ENCODE data around the gene UHRF1. TPM values are rescaled to one million over a fixed set of nuclear protein-coding genes. Genes with fewer than 3 reads are reported as not detected.
"Not testable (repeated sequence)": the region's sequence is repeated elsewhere in the genome, so short reads cannot be mapped to it uniquely, and the experiment has no call there.

The UHRF1 gene
- total RNA-seq, 1 donor from 2014 or later: 2.3 TPM

DNA sequence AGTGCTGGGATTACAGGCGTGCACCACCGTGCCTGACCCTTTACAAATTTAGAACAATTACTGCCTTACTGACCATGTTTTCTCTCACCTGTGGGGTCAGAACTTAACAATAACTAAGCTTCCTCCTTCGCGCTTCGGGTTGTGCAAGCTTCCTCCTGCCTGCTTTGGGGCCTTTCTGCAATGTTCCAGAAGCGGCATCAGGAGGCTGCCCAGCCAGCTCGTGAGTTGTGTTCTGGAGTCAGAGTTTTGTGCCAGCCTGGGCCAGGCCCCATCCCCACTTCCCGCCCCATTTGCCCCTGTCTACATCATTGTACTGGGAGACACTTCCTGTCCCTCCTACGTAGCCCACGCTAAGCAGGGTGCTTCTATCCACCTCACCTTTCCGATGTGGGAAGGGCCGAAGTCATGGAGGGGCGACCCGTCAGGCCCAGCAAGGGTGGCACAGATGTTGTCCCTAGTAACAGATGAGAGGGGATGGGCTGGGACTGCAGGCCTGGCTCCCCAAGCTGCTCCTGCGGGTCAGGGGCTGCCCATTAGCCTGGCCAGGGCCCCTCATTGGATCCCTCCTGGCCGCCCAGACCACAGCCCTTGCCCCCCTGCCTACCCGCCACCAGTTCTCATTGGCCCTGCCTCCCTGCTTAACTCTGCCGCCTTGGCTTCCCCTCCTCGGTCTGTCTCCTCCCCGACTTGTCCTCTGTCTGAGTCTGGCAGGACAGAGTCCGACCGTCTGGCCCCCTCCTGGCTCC is 13.4 kb downstream of the UHRF1 start:
- intact Hi-C loops (cut with DNase I): no loop called here
- peak; percentile 66 for DNase-seq (ENCODE audit: missing footprints)
- no peak for ATAC-seq

DNA sequence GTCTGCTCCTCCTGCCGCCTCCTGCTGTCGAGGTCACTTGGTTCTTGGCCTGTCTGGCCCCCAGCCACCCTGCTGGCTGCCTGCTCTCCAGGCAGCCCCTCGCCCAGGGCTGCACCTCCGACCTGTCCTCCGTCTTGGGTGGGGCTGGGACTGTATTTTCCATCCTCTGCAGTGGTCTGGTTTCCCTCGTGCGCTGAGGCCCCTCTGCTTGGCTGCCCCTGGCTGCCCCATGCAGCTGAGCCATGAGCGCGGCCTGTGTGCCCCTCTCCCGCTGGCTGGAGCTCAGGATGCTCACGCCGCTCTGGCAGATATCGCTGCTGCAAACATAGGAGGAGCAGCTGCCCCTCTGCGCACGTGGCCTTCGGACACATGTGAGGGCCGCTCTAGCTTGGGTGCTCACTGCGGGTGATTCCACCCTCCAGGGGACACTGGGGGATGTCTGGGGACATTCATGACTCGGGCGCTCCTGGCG is 14.0 kb downstream of the UHRF1 start:
- intact Hi-C loops (cut with DNase I): no loop called here
- ATAC-seq (no peak), DNase-seq (ENCODE audit: missing footprints) (peak; percentile 27)

DNA sequence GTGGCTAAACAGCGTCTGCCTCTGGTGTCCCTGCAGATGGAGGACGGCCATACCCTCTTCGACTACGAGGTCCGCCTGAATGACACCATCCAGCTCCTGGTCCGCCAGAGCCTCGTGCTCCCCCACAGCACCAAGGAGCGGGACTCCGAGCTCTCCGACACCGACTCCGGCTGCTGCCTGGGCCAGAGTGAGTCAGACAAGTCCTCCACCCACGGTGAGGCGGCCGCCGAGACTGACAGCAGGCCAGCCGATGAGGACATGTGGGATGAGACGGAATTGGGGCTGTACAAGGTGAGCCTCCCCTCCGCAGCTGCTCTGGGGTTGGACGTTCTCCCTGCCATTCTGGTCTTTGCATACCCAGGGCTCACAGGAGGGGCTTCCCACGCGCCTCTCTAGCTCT is 19.9 kb downstream of the UHRF1 start:
- ATAC-seq: no peak
- intact Hi-C loops (cut with DNase I): no loop called here

GRCh38 chr19:4930664-4931063 is 21.4 kb downstream of the UHRF1 start:
- intact Hi-C loops (cut with DNase I): no loop called here
- DNase-seq (ENCODE audit: missing footprints): no peak
- no peak for ATAC-seq

More for the DNA sequence above, 19.9 kb downstream of the UHRF1 start:
- no peak for DNase-seq (ENCODE audit: missing footprints)

DNA sequence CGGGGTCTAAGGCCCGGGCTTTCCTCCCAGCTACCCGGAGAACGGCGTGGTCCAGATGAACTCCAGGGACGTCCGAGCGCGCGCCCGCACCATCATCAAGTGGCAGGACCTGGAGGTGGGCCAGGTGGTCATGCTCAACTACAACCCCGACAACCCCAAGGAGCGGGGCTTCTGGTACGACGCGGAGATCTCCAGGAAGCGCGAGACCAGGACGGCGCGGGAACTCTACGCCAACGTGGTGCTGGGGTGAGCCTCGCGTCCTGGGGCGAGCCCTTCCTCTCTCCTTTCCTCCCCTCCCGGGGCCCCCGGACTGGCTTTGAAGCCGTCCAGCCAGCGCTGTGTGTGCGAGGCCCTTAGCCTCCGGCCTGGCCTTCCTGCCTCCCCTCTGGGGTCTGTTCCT is 23.4 kb downstream of the UHRF1 start:
- no peak for DNase-seq (ENCODE audit: missing footprints)
- intact Hi-C loops (cut with DNase I): no loop called here
- ATAC-seq: no peak

DNA sequence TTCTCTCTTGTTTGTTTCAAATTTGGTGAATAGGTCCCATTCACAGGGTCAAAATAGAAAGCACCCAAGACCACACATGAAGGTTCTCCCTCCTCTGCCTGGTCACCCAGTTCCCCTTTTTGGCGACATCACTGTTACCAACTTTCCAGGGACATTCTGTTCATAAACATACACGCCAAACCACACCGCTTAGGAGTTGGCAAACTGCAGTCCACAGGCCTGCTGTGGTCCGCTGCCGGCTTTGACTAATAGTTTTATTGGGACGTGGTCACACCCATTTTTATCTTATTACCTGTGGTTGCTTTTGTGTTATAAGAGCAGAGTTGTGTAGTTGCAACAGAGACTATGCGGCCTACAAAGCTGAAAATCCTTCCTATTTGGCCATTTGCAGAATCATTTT is 24.2 kb downstream of the UHRF1 start:
- intact Hi-C loops (cut with DNase I): no loop called here
- ATAC-seq (peak; percentile 28), DNase-seq (ENCODE audit: missing footprints) (no peak)

DNA sequence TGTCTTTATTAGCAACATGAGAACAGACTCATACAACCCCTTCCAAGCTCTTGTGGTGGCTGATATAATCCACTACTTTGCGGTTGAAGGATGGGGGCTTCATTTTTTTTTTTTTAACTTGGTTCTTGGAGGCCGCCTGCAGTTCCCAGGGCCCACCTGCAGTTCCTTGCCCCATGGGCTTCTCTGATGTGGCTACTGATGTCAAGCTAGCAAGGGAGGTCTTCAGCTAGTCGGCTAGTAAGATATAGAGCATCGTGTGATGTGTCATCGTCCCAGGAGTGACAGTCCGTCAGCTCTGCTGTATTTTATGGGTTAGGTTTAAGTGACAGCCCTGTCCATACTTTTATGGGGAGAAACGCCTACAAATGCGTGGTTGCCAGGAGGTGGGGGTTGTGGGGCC is 26.1 kb downstream of the UHRF1 start:
- intact Hi-C loops (cut with DNase I): no loop called here
- no peak for DNase-seq (ENCODE audit: missing footprints)
- ATAC-seq: no peak

DNA sequence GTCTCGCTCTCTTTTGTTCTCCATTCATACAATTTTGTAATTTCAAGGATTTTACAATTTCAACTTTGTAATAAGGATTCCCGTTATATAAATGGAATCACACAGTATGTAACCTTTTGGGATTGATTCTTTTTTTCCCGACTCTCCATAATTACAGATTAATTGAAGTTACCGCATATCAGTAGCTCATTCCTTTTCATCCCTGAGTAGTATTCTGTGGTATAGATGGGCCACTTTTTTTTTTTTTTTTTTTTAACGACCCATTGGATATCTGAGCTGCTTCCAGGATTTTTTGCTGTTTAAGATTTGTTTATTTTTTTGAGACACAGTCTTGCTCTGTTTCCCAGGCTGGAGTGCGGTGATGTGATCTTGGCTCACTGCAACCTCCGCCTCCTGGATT is 27.8 kb downstream of the UHRF1 start:
- no peak for DNase-seq (ENCODE audit: missing footprints)
- no peak for ATAC-seq
- intact Hi-C loops (cut with DNase I): no loop called here

- ATAC-seq; intact Hi-C loops (cut with DNase I): not testable (repeated sequence)
Measured at GRCh38 chr19:4938461-4938860, 29.2 kb downstream of the UHRF1 start.

GRCh38 chr19:4939466-4939865 is 30.2 kb downstream of the UHRF1 start:
- DNase-seq (ENCODE audit: missing footprints): no peak
- ATAC-seq: no peak
- intact Hi-C loops (cut with DNase I): no loop called here

More at GRCh38 chr19:4938461-4938860, 29.2 kb downstream of the UHRF1 start:
- DNase-seq (ENCODE audit: missing footprints): not testable (repeated sequence)

GRCh38 chr19:4941638-4942169 is 32.4 kb downstream of the UHRF1 start:
- DNase-seq (ENCODE audit: missing footprints); ATAC-seq; intact Hi-C loops (cut with DNase I): not testable (repeated sequence)

DNA sequence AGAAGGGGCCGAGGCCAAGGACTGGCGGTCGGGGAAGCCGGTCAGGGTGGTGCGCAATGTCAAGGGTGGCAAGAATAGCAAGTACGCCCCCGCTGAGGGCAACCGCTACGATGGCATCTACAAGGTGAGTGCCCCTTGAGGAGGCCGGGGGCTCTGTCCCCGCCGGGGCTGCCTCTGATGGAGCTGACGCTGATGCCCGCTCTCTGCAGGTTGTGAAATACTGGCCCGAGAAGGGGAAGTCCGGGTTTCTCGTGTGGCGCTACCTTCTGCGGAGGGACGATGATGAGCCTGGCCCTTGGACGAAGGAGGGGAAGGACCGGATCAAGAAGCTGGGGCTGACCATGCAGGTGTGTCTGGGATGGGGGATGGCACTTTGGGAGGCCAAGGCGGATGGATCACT is 41.3 kb downstream of the UHRF1 start:
- intact Hi-C loops (cut with DNase I); DNase-seq (ENCODE audit: missing footprints): not testable (repeated sequence)
- peak; percentile 23 for ATAC-seq

GRCh38 chr19:4951656-4952055 is 42.4 kb downstream of the UHRF1 start:
- DNase-seq (ENCODE audit: missing footprints): no peak
- intact Hi-C loops (cut with DNase I): no loop called here
- ATAC-seq: peak; percentile 65

DNA sequence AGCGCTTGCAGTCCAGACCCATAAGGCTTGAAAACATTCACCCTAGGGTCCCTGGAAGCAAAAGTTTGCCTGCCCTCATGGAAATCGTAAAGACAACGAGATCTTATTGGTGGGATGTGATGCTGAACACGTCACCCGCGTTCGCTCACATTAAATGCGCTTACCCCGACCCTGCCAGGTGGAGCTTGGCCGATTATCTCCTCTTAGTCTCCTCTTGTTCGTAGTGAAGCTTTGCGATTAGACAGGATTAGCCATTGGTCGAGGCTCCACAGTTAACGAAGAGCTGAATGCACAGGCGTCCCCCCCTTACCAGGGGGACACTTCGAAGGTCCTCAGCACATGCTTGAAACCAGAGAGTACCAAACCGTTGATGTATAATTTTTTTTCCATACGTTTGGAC is 43.6 kb downstream of the UHRF1 start:
- ATAC-seq (no peak), DNase-seq (ENCODE audit: missing footprints) (no peak)
- intact Hi-C loops (cut with DNase I): no loop called here

- DNase-seq (ENCODE audit: missing footprints); intact Hi-C loops (cut with DNase I); ATAC-seq: not testable (repeated sequence)
Measured at GRCh38 chr19:4954320-4955149, 45.2 kb downstream of the UHRF1 start.

DNA sequence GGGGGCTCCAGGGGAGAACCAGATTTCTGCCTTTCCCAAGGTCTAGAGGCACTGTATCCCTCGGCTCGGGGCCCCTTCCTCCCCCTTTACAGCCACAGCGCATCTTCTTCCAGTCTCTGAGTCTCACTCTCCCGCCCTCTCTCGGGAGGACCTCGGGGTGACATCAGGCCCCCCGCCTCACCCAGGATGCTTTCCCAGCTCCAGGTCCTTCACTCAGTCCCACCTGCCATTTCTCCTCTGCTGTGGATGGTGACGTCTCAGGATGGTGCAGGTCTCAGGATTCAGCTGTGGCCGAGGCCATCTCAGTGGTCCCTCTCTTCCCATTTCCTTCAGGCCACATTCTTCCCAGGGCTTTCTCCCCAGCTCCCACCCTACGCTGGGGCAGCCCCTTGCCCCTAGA is 46.0 kb downstream of the UHRF1 start:
- intact Hi-C loops (cut with DNase I): no loop called here
- ATAC-seq (no peak), DNase-seq (ENCODE audit: missing footprints) (no peak)

DNA sequence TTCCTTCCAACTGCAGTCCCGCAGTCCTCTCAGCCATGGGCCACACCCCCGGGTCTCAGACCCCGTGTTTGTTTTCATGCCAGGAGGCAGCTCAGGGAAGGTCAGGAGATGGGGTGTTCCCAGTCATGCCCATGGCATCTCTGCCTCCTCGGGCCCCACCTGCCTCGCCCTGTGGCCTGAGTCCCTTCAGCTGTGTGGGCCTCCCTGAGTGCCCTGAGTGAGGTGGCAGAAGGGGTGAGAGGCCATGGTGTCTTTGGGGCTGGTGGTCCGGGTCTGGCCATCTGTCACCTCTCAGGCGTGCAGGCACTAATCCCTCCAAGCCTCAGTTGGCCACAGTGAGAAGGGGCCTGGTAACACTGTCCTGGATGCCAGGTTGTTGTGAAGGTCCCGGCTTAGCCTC is 48.7 kb downstream of the UHRF1 start:
- ATAC-seq (no peak), DNase-seq (ENCODE audit: missing footprints) (no peak)
- intact Hi-C loops (cut with DNase I): no loop called here

GRCh38 chr19:4962085-4962619 is 52.9 kb downstream of the UHRF1 start:
- DNase-seq (ENCODE audit: missing footprints): no peak
- intact Hi-C loops (cut with DNase I): no loop called here
- no peak for ATAC-seq

DNA sequence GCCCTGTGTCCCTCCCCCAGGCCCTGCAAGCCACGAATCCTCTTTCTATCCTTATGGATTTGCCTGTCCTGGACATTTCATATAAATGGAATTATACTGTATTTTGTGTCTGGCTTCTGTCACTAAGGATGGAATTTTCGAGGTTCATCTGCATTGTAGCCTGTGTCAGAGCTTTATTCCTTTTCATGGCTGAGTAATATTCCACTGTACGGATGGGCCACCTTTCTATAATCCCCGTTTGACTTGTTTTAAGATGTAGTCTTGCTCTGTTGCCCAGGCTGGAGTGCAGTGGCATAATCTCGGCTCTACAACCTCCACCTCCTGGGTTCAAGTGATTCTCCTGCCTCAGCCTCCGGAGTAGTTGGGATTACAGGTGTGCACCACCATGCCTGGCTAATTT is 55.8 kb downstream of the UHRF1 start:
- intact Hi-C loops (cut with DNase I): loop anchor here (5.0 kb wide), 1 partner anchor 98 kb away; the partner anchor contains the start of gene PLIN3
- DNase-seq (ENCODE audit: missing footprints) (no peak), ATAC-seq (no peak)
